H9 (cell line): ENCODE results near the gene C5orf15. TPM values are rescaled to one million over a fixed set of nuclear protein-coding genes. Genes with fewer than 3 reads are reported as not detected.

Experiments used
- DNase-seq: peaks from one replicate; pipeline ENCODE4 v3.0.0-alpha.2; 2017
- H2AFZ ChIP-seq: one replicate; pipeline ENCODE4 v1.6.1; 2013; ENCODE audit warnings: mild to moderate bottlenecking, low read length, control low read depth, moderate library complexity
- H2AK5ac ChIP-seq: 2 replicates; pipeline ENCODE4 v1.6.1; 2013; ENCODE audit warnings: low read length, control low read depth, mixed read lengths; ENCODE audit not compliant: insufficient read length
- H2BK120ac ChIP-seq: one replicate; pipeline ENCODE4 v1.6.1; 2013; ENCODE audit warnings: low read depth, mild to moderate bottlenecking, low read length, control low read depth, inconsistent platforms; ENCODE audit not compliant: poor library complexity, severe bottlenecking
- H2BK12ac ChIP-seq: 2 replicates; pipeline ENCODE4 v1.6.1; 2013; ENCODE audit warnings: low read length, control low read depth, mixed read lengths, low read depth; ENCODE audit not compliant: insufficient read length
- H2BK15ac ChIP-seq: 2 replicates; pipeline ENCODE4 v1.6.1; 2013; ENCODE audit warnings: low read depth, low read length, control low read depth
- H2BK20ac ChIP-seq: one replicate; pipeline ENCODE4 v1.6.1; 2013; ENCODE audit warnings: low read depth, mild to moderate bottlenecking, low read length, control low read depth, inconsistent platforms; ENCODE audit not compliant: poor library complexity, severe bottlenecking
- H2BK5ac ChIP-seq: 2 replicates; pipeline ENCODE4 v1.6.1; 2013; ENCODE audit warnings: low read length, control low read depth, mixed read lengths; ENCODE audit not compliant: insufficient read length
- H3K14ac ChIP-seq: 2 replicates; pipeline ENCODE4 v1.6.1; 2013; ENCODE audit warnings: low read length, control low read depth; ENCODE audit not compliant: insufficient read depth
- H3K18ac ChIP-seq: 2 replicates; pipeline ENCODE4 v1.6.1; 2013; ENCODE audit warnings: low read depth, mild to moderate bottlenecking, mixed read lengths, low read length, control low read depth; ENCODE audit not compliant: insufficient read length
- H3K23ac ChIP-seq: 2 replicates; pipeline ENCODE4 v1.6.1; 2013; ENCODE audit warnings: low read length, control low read depth, mixed read lengths, low read depth; ENCODE audit not compliant: insufficient read length
- H3K23me2 ChIP-seq: 2 replicates; pipeline ENCODE4 v1.6.1; 2013; ENCODE audit warnings: low read depth, mild to moderate bottlenecking, mixed read lengths, low read length, control low read depth; ENCODE audit not compliant: insufficient read length, poor library complexity, severe bottlenecking
- H3K27ac ChIP-seq: 2 replicates; pipeline ENCODE4 v1.5.1; 2013; ENCODE audit warnings: low read length, control low read depth, mixed read lengths, low read depth; ENCODE audit not compliant: insufficient read length
- H3K27me3 ChIP-seq: 2 replicates; pipeline ENCODE4 v1.6.1; 2013; ENCODE audit warnings: low read length, control low read depth, inconsistent platforms; ENCODE audit not compliant: insufficient read depth
- H3K4ac ChIP-seq: 2 replicates; pipeline ENCODE4 v1.6.1; 2013; ENCODE audit warnings: low read depth, mild to moderate bottlenecking, control low read depth, inconsistent platforms, low read length, moderate library complexity
- H3K4me1 ChIP-seq: 2 replicates; pipeline ENCODE4 v1.6.1; 2013; ENCODE audit warnings: low read length, control low read depth, inconsistent platforms; ENCODE audit not compliant: insufficient read depth
- H3K4me2 ChIP-seq: 2 replicates; pipeline ENCODE4 v1.6.1; 2013; ENCODE audit warnings: low read length, control low read depth, mixed read lengths; ENCODE audit not compliant: insufficient read length, insufficient read depth
- H3K56ac ChIP-seq: 2 replicates; pipeline ENCODE4 v1.6.1; 2013; ENCODE audit warnings: low read depth, mild to moderate bottlenecking, mixed read lengths, low read length, control low read depth; ENCODE audit not compliant: insufficient read length
- H3K79me1 ChIP-seq: 2 replicates; pipeline ENCODE4 v1.6.1; 2013; ENCODE audit warnings: low read depth, mild to moderate bottlenecking, moderate library complexity, low read length, control low read depth, inconsistent platforms; ENCODE audit not compliant: insufficient read depth, poor library complexity, severe bottlenecking
- H3K79me2 ChIP-seq: 2 replicates; pipeline ENCODE4 v1.6.1; 2013; ENCODE audit warnings: low read length, control low read depth, inconsistent platforms; ENCODE audit not compliant: insufficient read depth
- H3K9ac ChIP-seq: 2 replicates; pipeline ENCODE4 v1.6.1; 2013; ENCODE audit warnings: low read length, control low read depth, mixed read lengths; ENCODE audit not compliant: insufficient read length; ENCODE audit errors: extremely low read depth
- H3K9me3 ChIP-seq: one replicate; pipeline ENCODE4 v1.6.1; 2013; ENCODE audit warnings: low read depth, low read length, inconsistent platforms; ENCODE audit not compliant: control insufficient read depth
- H3T11ph ChIP-seq: one replicate; pipeline ENCODE4 v1.6.1; 2013; ENCODE audit warnings: mild to moderate bottlenecking, low read length, control low read depth, inconsistent platforms
- H4K20me1 ChIP-seq: one replicate; pipeline ENCODE4 v1.6.1; 2013; ENCODE audit not compliant: control insufficient read depth, insufficient read length, insufficient read depth
- H4K5ac ChIP-seq: 2 replicates; pipeline ENCODE4 v1.6.1; 2013; ENCODE audit warnings: low read depth, mild to moderate bottlenecking, mixed read lengths, low read length, control low read depth; ENCODE audit not compliant: insufficient read length
- H4K8ac ChIP-seq: replicated peaks from 2 replicates; pipeline ENCODE4 v1.6.1; 2013; ENCODE audit warnings: low read length, control low read depth, mixed read lengths, low read depth; ENCODE audit not compliant: insufficient read length
- H4K91ac ChIP-seq: 2 replicates; pipeline ENCODE4 v1.6.1; 2013; ENCODE audit warnings: low read depth, mild to moderate bottlenecking, moderate library complexity, mixed read lengths, low read length, control low read depth; ENCODE audit not compliant: insufficient read length
- H3K27ac Mint-ChIP-seq, 3 experiments: 2 replicates in 2 of 3; 3 replicates in 1 of 3; pipeline ENCODE4 v1.8.0; 2020 to 2021; ENCODE audit warnings: mixed read lengths in 3 of 3, mild to moderate bottlenecking in 1 of 3, moderate library complexity in 1 of 3
- H3K27me3 Mint-ChIP-seq: 2 replicates; pipeline ENCODE4 v1.8.0; 2021; ENCODE audit warnings: low read depth, mild to moderate bottlenecking, moderate library complexity, mixed read lengths
- H3K36me3 Mint-ChIP-seq, 3 experiments: 2 replicates in 2 of 3; 3 replicates in 1 of 3; pipeline ENCODE4 v1.8.0; 2020 to 2021; ENCODE audit warnings: low read depth in 3 of 3, mixed read lengths in 3 of 3; ENCODE audit not compliant: insufficient read depth in 1 of 3
- H3K4me1 Mint-ChIP-seq, 2 experiments: 2 replicates each; pipeline ENCODE4 v1.8.0; 2020; ENCODE audit warnings: mixed read lengths in 2 of 2
- H3K4me3 Mint-ChIP-seq, 2 experiments: 2 replicates in 1 of 2; 3 replicates in 1 of 2; pipeline ENCODE4 v1.8.0; 2020 to 2021; ENCODE audit warnings: mild to moderate bottlenecking in 2 of 2, mixed read lengths in 2 of 2, moderate library complexity in 1 of 2
- H3K9me3 Mint-ChIP-seq, 2 experiments: 2 replicates in 1 of 2; 3 replicates in 1 of 2; pipeline ENCODE4 v1.8.0; 2020; ENCODE audit warnings: mild to moderate bottlenecking in 2 of 2, mixed read lengths in 2 of 2, moderate library complexity in 1 of 2
- CTCF ChIP-seq: fragments of 200-600 bp; sonication (generic); conservative IDR thresholded peaks from 3 replicates; pipeline ENCODE4 v1.8.0; 2021; ENCODE audit warnings: antibody characterized with exemption, mild to moderate bottlenecking
- WGBS: extraction: QIAGEN DNeasy Blood & Tissue Kit; methylation state at CpG from one replicate; pipeline ENCODE4 v1.1.7; 2013; ENCODE audit warnings: missing lambda C conversion rate, low lambda C conversion rate, mixed read lengths; ENCODE audit not compliant: insufficient read length; ENCODE audit errors: extremely low coverage; 5-methylcytosine and 5-hydroxymethylcytosine counted together
- total RNA-seq: library from RNA; stranded (reverse); gene quantifications from 2 replicates; pipeline ENCODE4 v1.2.1, GENCODE V29; 2021

The C5orf15 gene
- total RNA-seq, 1 experiment from 2014 or later = 33.4 TPM

GRCh38 chr5:133944263-133945185 lies 23.9 kb downstream of the C5orf15 start:
- no peaks in the 10 kb centered on the region for H3K36me3 Mint-ChIP-seq
- H3K27me3 Mint-ChIP-seq = peaks cover 6% of the 10 kb centered on the region

More at GRCh38 chr5:133944263-133945185, 23.9 kb downstream of the C5orf15 start:
- Histone ChIP-seq H3K9ac (no peak overlapping the region), H2BK20ac (no peak overlapping the region), H3K56ac (no peak overlapping the region), H3K27me3 (no peaks in the 10 kb centered on the region), H2AFZ (no peak overlapping the region), H2AK5ac (no peak overlapping the region), H3K79me1 (no peaks in the 10 kb centered on the region), H3K14ac (no peak overlapping the region), H3K9me3 (no peaks in the 10 kb centered on the region), H3K18ac (no peak overlapping the region), H3K23me2 (no peaks in the 10 kb centered on the region), H2BK15ac (no peak overlapping the region), H3K27ac (no peak overlapping the region), H2BK5ac (no peak overlapping the region), H4K8ac (no peak overlapping the region), H3T11ph (no peak overlapping the region), H2BK120ac (no peak overlapping the region), H3K4me1 (no peaks in the 10 kb centered on the region), H4K91ac (no peak overlapping the region), H2BK12ac (no peak overlapping the region), H4K5ac (no peak overlapping the region), H3K4ac (no peak overlapping the region), H3K79me2 (no peaks in the 10 kb centered on the region), H3K4me2 (no peak overlapping the region), H3K23ac (no peak overlapping the region), H4K20me1 (no peaks in the 10 kb centered on the region)
- Mint-ChIP-seq H3K27ac (no peak overlapping the region; a peak in 1 of 7 replicates), H3K4me1 (peaks cover 0 to 3% of the 10 kb centered on the region in 2 experiments; a peak in 1 of 4 replicates), H3K9me3 (no peaks in the 10 kb centered on the region), H3K4me3 (no peak overlapping the region)
- TF ChIP-seq CTCF = peak; percentile 90
- DNase-seq = peak; percentile 65
- WGBS = no CpG with 5 or more reads among the region's 19 CpGs
